ENCODE measurements around the gene PCDH12. TPM values are rescaled to one million over a fixed set of nuclear protein-coding genes. Genes with fewer than 3 reads are reported as not detected.
"Not testable (repeated sequence)": the region's sequence is repeated elsewhere in the genome, so short reads cannot be mapped to it uniquely, and the experiment has no call there.

PCDH12 gene
- total RNA-seq, 1 donor from 2014 or later = 23.0 TPM

GRCh38 chr5:141941307-141941706, 16.7 kb downstream of the PCDH12 start:
- DNase-seq (ENCODE audit: low read depth, low spot score) = no peak

DNA sequence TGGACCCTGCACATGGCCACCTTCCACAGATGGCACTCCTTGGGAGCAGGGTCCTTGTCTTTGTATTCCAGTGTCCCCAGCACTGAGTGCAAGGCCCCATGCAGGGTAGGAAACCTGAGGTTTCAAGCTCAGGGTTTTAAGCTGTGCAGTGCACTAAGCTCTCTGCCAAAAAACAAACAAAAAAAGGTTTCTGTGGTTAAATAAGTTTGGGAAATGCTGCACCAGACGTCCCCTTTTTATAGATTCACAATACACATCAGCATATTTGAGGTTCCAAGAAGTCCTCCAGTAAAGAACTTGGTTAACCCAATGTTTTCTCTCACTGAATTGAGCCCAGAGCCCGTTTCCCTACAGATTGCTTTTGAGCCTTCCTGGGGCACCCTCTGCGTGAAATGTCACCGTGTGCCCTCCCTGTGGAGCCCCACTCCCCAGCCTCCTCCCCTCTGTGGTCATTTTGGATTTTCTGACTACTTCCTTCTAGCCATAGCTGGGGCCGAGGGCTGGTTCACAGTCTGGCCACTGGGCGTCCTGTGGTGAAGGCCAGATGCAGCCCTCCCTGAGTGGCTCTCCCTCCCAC, 17.2 kb downstream of the PCDH12 start:
- no peak for DNase-seq (ENCODE audit: low read depth, low spot score)

DNA sequence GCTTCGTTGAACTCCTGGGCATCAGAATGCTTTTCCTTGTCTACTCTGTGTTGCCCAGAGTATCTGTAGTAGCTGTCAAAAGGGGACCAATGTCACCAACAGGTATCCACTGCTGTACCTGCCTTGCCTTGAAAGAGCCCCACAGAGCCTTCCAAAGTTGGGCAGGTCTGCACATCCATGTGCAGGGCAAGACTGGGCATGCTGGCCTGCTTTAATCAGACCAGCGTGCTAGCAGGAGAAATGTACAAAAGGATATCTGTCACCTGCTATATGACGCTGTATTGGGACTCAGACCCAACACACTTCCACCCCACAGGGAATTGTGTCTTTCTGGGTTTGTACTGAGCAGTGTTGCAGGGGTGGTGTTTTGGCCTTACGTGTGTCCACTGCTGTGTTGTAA, 22.5 kb downstream of the PCDH12 start:
- DNase-seq (ENCODE audit: low read depth, low spot score) = no peak

DNA sequence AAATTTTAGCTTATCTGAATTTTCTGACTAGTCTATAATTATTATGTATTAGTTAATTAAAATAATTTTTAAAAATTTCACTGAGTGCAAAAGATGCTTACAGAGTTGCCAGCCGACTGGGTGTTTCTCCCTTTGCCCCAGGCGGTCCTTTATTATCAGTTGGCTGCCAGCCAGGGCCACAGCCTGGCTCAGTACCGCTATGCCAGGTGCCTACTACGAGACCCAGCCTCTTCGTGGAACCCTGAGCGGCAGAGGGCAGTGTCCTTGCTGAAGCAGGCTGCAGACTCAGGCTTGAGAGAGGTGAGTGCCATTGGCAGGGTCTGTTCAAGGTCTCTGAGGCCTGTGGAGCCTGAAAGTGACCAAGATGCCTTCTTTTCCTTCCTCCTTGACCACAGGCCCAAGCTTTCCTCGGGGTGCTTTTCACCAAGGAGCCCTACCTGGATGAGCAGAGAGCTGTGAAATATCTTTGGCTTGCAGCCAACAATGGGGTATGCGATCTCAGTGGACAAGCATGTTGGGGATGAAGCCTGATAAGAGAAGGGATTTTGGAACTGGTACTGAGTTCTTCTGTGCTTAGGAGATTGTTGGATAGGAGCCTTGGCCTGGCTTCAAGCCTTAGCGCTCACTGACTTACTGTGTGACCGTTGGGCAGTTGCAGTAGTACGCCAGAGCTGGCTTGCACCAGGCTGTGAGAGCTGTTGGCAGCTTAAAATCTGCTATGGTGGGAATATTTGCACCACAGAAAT, 23.7 kb downstream of the PCDH12 start:
- no peak for DNase-seq (ENCODE audit: low read depth, low spot score)

GRCh38 chr5:141933151-141933550, 24.9 kb downstream of the PCDH12 start:
- no peak for DNase-seq (ENCODE audit: low read depth, low spot score)

DNA sequence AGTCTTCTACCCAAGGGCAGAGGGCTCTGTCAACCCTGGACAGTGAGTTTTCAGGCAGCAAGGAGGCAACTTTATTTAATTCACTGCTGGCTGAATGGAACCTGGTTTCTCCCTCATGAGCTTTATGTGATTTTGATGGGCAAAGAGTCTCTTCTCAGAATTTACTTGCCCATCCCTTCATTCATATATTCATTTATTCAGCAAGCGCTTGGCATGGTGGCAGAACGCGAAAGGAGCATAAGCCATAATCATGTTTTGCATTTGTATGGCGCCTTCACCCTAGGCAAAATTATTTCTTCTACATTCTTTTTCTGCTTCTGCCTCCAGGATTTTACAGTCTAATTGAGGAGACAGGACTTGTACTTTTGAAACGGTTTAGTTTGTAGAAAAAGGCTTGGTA, 26.3 kb downstream of the PCDH12 start:
- no peak for DNase-seq (ENCODE audit: low read depth, low spot score)

GRCh38 chr5:141929398-141930058, 28.5 kb downstream of the PCDH12 start:
- DNase-seq (ENCODE audit: low read depth, low spot score) = no peak

DNA sequence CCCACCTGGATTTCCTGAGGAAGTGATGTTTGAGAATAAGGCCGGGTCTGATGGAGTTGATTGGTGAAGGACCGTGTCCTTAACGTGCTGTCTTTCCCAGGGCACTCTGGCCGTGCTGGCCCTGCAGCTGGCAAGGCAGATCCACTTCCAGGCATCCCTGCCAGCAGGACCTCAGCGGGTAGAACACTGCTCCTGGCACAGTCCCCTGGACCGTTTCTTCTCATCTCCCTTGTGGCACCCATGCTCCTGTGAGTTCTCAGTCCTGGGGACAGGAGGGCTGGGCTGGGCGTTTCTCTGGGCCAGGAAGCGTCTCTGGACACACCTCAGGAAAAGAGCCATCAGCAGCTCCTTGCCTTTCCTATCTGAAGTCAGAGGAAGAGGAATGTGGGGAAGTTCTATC, 30.0 kb downstream of the PCDH12 start:
- DNase-seq (ENCODE audit: low read depth, low spot score) = no peak

DNA sequence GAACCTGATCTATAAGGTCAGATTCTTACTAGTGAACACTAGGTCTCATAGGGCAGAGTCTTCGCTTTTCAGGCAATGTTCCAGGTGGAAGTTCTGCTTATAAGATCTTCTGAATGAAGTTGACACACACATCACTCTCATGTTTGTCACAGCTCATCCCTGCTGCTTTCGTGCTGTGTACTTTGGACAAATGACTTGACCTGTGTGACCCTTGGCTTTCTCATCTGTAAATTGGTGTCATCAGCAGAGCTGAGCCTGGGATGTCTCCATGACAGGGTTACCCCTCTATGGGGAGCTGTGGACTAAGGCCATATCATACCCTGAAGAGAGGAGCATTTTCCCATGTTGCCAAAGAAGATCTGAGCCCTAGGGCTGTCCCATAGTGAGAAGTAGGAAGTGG, 31.6 kb downstream of the PCDH12 start:
- DNase-seq (ENCODE audit: low read depth, low spot score) = no peak

DNA sequence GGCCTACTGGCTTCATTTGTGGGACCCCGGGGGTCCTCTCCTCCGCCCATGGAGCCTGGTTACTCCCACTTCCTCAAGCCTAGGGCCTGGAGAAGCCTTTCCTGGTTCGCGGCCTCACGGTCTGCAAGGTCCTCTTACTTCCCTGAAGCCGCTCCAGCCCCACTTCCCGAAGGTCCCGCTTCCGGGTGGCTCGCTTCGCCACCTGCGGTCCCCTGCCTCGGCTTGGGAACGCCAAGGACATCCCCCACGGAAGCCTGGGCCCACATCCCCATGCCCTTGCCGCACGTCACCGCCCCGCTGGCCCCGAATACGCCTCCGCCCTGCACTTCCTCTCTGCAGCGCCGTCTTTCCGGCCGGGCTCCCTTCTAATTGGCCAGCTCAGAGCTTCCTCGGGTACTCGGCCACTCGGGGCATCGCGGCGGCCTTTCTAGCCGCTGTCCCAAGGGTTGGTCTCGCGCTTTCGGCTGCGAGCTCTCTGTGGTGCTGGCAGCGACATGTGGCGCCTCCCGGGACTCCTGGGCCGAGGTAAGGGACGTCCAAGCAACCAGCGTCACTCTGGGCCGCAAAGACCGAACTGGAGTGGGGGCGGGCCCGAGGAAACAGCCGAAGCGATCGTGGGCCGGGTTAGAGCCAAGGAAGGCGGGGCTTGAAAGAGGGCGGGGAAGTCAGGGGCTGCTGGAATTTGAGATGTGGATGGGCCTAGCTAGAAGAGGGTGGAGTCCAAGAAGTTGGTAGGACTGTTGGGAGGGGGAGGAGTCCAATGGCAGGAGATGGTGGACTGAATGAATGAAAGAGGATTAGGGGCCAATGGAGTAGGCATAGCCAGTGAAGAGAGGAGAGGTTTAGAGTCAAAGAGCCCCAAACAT, 34.3 kb downstream of the PCDH12 start, which contains the start of gene DELE1:
TSS of gene DELE1 (plus strand) at position 424 of the 866 bp plus-strand sequence. CDS start at position 495, 71 bp downstream.
- peak; percentile 80 for DNase-seq (ENCODE audit: low read depth, low spot score)

GRCh38 chr5:141922827-141923447, 35.1 kb downstream of the PCDH12 start:
- DNase-seq (ENCODE audit: low read depth, low spot score) = not testable (repeated sequence)

GRCh38 chr5:141920771-141921170, 37.2 kb downstream of the PCDH12 start:
- DNase-seq (ENCODE audit: low read depth, low spot score) = no peak

GRCh38 chr5:141919218-141920119, 38.5 kb downstream of the PCDH12 start:
- DNase-seq (ENCODE audit: low read depth, low spot score) = no peak

DNA sequence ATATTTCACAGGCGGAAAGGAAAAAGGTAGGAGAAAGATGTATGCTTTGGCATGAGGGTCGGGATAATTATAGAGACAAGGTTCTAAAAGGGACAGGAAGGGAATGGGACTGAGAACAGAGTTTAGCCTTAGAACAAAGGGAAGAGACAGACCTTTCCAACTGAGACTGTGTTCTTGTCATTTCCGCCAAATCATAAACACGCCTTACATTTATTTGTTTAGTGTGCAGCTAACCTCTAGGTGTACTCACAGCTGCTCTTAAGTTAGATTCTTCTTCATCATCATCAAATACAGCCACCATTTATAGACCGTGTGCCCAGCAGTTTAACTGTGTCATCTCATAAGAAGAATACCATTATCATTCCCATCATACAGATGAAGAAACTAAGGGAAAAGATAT, 40.2 kb downstream of the PCDH12 start:
- DNase-seq (ENCODE audit: low read depth, low spot score) = no peak

DNA sequence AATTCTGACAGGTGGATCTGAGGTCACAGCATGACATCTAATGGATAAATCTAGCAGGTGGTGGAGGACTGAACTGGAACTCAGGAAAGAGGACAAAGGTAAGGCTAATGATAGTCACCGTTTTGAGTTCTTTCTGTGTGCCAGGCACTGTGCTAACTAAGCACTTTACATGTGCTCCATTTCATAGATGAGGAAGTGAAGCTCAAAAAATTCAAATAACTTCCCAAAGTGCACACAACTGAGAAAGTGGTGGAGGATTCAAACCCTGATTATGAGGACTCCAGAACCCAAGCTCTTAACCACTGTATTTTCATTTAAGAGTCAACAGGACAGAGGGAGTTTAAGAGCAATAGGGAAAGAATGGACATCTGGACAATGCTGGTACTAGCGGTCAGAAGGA, 41.5 kb downstream of the PCDH12 start:
- DNase-seq (ENCODE audit: low read depth, low spot score) = no peak

GRCh38 chr5:141915881-141916336, 42.1 kb downstream of the PCDH12 start:
- DNase-seq (ENCODE audit: low read depth, low spot score) = no peak

- no peak for DNase-seq (ENCODE audit: low read depth, low spot score)
These were observed 43.2 kb downstream of the PCDH12 start for GRCh38 chr5:141914797-141915196.

DNA sequence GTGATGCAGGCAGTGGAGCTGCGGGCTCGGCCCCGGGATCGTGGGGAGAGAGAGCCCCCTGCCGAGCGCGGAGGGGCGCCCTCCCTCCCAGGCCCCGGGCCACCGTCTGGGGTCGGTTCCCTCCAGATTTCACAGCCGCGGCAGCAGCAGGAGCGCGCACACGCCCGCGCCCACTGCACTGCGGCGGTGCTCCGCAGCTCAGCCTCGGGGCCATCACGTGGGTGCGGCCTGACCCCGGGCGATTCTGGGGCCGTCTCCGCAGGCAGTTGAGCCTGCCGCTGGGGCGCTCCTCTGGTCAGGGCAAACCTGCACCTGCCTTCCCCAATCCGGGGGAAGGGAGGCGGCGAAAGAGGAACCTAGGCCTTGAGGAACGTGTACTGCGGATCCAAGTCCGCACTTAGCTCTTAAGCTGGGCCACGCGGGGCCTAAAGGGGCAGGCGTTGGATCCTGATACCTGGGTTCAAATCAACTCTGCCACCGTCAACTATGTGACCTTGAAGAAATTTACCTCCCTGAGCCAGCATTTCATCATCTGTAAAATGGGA, 43.7 kb downstream of the PCDH12 start:
- no peak for DNase-seq (ENCODE audit: low read depth, low spot score)

- DNase-seq (ENCODE audit: low read depth, low spot score) = no peak
These were observed 44.3 kb downstream of the PCDH12 start for GRCh38 chr5:141913560-141914198.
